Breast epithelium (tissue), 4 donors: ENCODE measurements around the gene CCNE1. TPM values are rescaled to one million over a fixed set of nuclear protein-coding genes. Genes with fewer than 3 reads are reported as not detected.
"Not testable (repeated sequence)": the region's sequence is repeated elsewhere in the genome, so short reads cannot be mapped to it uniquely, and the experiment has no call there.

Experiments
- DNase-seq, 2 donors: peaks; one replicate each; pipeline ENCODE4 v3.0.0-alpha.2; 2019; ENCODE audit warnings: low spot score in 2 of 2
- H3K27ac ChIP-seq, 2 donors: fragments of 200-600 bp; sonication (generic) in 1 of 2; one replicate each; pipeline ENCODE4 v1.5.1; 2016 to 2019; ENCODE audit warnings: mild to moderate bottlenecking in 1 of 2
- H3K27me3 ChIP-seq, 2 donors: fragments of 200-600 bp; sonication (generic) in 1 of 2; one replicate each; pipeline versions ENCODE4 v1.5.1 to v1.6.0; 2017 to 2019; ENCODE audit warnings: control low read depth in 1 of 2, mild to moderate bottlenecking in 1 of 2
- H3K36me3 ChIP-seq: fragments of 200-600 bp; one replicate; pipeline ENCODE4 v1.5.1; 2019
- H3K4me1 ChIP-seq, 2 donors: fragments of 200-600 bp; sonication (generic); one replicate each; pipeline ENCODE4 v1.5.1; 2016 to 2019; ENCODE audit warnings: control low read depth in 1 of 2
- H3K4me3 ChIP-seq, 3 donors: fragments of 200-600 bp; sonication (generic); 1 replicate in 2 of 3; 2 replicates in 1 of 3; pipeline ENCODE4 v1.5.1; 2016 to 2019; ENCODE audit warnings: mild to moderate bottlenecking in 3 of 3, moderate library complexity in 2 of 3
- H3K9me3 ChIP-seq, 2 donors: fragments of 200-600 bp; sonication (generic) in 1 of 2; one replicate each; pipeline ENCODE4 v1.5.1; 2016 to 2019; ENCODE audit warnings: control low read depth in 1 of 2
- POLR2A ChIP-seq: fragments of 450-650 bp; IDR thresholded peaks from one replicate; pipeline ENCODE4 v1.6.1; 2016; ENCODE audit warnings: antibody characterized with exemption, mild to moderate bottlenecking, moderate library complexity
- POLR2AphosphoS5 ChIP-seq, 3 donors: sonication (generic); formaldehyde crosslinking; IDR thresholded peaks; one replicate each; pipeline ENCODE4 v1.6.1; 2017; ENCODE audit warnings: antibody characterized with exemption in 3 of 3
- intact Hi-C: fragments of 100-400 bp; cut with DNase I; formaldehyde crosslinking; loops from one replicate; pipeline ENCODE4 v1.15.1; 2023; ENCODE audit warnings: low total_unique reads
- total RNA-seq, 3 donors: library from RNA; depleted of rRNA; stranded (reverse); fragments of >200 nt; gene quantifications; one replicate each; pipeline ENCODE4 v1.1.0, GENCODE V29; 2016
- TF ChIP-seq, protein P1 (sequence below), 3 donors: fragments of 450-650 bp; IDR thresholded peaks; one replicate each; pipeline ENCODE4 v1.5.1; 2016 to 2017; ENCODE audit warnings: antibody characterized with exemption in 3 of 3, mild to moderate bottlenecking in 3 of 3, moderate library complexity in 3 of 3

Gene CCNE1
- total RNA-seq, 3 donors from 2014 or later: 0.33 to 2.1 (median 1.5) TPM

DNA sequence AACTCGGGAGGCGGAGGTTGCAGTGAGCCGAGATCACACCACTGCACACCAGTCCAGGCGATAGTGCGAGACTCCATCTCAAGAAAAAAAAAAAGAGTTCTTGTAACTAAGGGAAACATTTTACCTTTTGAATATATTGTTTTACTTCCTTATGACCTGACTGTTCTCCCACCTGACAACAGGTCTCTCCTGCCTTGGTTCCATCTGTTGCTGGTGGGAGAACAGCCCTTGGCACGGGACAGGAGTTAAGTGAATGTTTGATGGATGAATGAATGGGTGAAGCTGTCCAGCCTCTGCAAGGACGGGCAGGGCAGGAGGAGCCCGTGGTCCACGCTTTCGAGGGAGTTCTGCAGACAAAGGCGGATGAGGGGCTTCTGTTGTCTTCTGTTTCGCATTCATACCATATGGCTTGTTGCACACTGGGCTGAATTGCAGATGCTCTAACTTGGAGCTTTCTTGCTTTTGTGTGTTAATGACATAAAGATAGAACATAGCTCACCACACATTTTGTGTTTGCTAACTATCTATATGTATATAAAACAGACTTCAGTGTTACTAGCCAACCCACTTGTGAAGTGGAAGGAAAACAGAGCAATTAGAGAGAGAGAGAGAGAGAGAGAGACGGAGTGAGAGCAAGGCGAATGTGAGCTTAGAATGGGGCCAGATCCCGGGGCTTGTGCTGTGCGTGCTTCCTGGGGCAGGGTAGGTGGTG lies 16.2 kb upstream of the CCNE1 start:
- no peak for DNase-seq
- Histone ChIP-seq H3K27me3 (no peaks in the 10 kb centered on the region), H3K4me3 (no peak overlapping the region), H3K9me3 (no peaks in the 10 kb centered on the region), H3K27ac (no peak overlapping the region), H3K36me3 (no peaks in the 10 kb centered on the region), H3K4me1 (no peaks in the 10 kb centered on the region)
- TF ChIP-seq POLR2AphosphoS5 (IDR thresholded peaks at IDR 0.05): no peak
- TF ChIP-seq, protein P1, sequence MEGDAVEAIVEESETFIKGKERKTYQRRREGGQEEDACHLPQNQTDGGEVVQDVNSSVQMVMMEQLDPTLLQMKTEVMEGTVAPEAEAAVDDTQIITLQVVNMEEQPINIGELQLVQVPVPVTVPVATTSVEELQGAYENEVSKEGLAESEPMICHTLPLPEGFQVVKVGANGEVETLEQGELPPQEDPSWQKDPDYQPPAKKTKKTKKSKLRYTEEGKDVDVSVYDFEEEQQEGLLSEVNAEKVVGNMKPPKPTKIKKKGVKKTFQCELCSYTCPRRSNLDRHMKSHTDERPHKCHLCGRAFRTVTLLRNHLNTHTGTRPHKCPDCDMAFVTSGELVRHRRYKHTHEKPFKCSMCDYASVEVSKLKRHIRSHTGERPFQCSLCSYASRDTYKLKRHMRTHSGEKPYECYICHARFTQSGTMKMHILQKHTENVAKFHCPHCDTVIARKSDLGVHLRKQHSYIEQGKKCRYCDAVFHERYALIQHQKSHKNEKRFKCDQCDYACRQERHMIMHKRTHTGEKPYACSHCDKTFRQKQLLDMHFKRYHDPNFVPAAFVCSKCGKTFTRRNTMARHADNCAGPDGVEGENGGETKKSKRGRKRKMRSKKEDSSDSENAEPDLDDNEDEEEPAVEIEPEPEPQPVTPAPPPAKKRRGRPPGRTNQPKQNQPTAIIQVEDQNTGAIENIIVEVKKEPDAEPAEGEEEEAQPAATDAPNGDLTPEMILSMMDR (IDR thresholded peaks at IDR 0.05): no peak
- intact Hi-C loops: no loop called here

DNA sequence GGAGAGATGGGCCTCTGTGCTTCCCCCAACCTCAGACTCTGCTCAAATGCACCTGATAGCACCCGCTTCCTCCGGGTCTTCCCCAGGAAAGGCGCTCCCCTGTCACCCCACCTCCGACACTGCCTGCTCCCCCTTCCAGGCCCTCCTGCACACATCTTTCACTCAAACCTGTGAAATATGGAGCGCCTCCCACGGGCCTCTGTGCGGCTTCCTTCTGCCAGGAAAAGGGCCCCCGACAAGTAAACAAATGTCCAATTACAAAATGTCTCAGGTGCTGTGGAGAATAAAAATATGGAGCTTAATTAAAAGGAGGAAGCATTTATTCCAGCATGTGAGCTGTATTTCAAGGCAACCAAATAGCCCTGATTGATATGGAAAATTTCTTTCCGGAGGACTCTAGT lies 15.6 kb upstream of the CCNE1 start:
- no peak overlapping the region for H3K27ac ChIP-seq
- intact Hi-C loops: no loop called here
- H3K9me3 ChIP-seq: no peaks in the 10 kb centered on the region
- no peak for DNase-seq
- H3K36me3 ChIP-seq: no peaks in the 10 kb centered on the region
- no peak overlapping the region for H3K4me3 ChIP-seq
- TF ChIP-seq POLR2A (no peak), POLR2AphosphoS5 (IDR thresholded peaks at IDR 0.05) (no peak)
- TF ChIP-seq, protein P1 (IDR thresholded peaks at IDR 0.05): no peak
- H3K4me1 ChIP-seq: no peaks in the 10 kb centered on the region
- H3K27me3 ChIP-seq: no peaks in the 10 kb centered on the region

DNA sequence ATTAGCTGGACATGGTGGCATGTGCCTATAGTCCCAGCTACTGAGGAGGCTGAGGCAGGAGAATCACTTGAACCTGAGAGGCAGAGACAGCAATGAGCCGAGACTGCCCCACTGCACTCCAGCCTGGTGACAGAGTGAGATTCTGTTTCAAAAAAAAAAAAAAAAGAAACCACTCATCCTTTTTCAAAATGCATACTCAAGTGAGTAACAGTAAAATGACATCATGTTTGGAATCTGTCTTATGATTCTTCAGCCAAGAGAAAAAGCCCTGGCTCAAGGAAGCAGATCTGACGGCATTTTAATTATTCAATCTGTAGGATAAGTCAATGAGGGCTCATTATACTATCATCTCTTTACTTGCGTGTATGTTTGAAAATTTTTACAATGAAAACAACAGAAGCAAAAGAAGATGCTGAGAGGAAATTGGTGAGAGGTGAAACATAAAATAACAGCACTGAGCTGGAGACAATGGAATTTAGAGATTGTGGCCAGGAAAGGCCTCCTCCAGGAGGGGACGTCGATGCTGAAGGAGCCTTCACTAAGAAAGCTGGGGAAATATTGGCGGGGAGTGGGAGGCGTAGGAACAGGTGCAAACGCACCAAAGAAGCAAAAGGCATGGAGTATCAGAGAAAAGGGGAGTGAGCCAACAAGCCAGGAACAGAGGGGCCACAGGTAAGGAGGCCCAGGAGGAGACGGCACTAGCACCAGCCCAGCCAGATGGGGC lies 12.9 kb upstream of the CCNE1 start:
- TF ChIP-seq, protein P1 (IDR thresholded peaks at IDR 0.05): no peak
- no peak for TF ChIP-seq POLR2AphosphoS5 (IDR thresholded peaks at IDR 0.05)
- no peak for TF ChIP-seq POLR2A
- no peaks in the 10 kb centered on the region for H3K9me3 ChIP-seq
- H3K27me3 ChIP-seq: no peaks in the 10 kb centered on the region
- DNase-seq: no peak
- no peaks in the 10 kb centered on the region for H3K4me1 ChIP-seq
- no peaks in the 10 kb centered on the region for H3K36me3 ChIP-seq
- H3K27ac ChIP-seq: no peak overlapping the region
- intact Hi-C loops: no loop called here
- H3K4me3 ChIP-seq: no peak overlapping the region

DNA sequence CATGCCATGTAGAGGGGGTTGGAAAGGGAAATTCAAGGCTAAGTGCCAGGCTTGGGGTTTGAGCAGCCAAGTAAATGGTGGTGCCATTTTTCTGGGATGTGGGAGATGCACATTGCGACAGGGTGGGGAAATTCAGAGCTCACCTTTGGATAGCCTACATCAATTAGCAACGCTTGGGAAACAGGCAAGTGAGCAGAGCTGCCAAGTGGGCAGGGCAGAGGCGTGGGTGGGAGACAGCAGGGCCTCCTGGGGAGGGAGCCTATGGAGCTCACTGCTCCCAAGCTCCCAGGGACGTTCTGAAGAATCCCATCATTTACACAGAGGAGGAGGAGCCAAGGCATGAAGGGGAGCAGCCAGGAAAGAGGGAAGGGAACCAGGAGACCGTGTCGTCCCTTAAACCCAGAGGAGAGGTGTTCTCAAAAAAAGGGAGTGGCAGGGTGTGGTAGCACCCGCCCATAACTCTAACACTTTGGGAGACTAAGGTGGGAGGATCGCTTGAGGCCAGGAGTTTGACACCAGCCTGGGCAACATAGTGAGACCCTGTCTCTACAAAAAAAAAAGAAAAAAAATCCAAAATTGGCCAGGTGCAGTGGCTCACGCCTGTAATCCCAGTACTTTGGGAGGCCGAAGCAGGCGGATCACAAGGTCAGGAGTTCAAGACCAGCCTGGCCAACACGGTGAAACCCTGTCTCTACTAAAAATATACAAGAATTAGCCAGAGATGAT lies 11.5 kb upstream of the CCNE1 start:
- DNase-seq: no peak
- Histone ChIP-seq H3K4me1 (no peaks in the 10 kb centered on the region), H3K27me3 (no peaks in the 10 kb centered on the region), H3K36me3 (no peaks in the 10 kb centered on the region), H3K9me3 (no peaks in the 10 kb centered on the region), H3K27ac (no peak overlapping the region), H3K4me3 (no peak overlapping the region)
- intact Hi-C loops: no loop called here
- TF ChIP-seq, protein P1 (IDR thresholded peaks at IDR 0.05): no peak
- TF ChIP-seq POLR2AphosphoS5 (IDR thresholded peaks at IDR 0.05) (no peak), POLR2A (no peak)

DNA sequence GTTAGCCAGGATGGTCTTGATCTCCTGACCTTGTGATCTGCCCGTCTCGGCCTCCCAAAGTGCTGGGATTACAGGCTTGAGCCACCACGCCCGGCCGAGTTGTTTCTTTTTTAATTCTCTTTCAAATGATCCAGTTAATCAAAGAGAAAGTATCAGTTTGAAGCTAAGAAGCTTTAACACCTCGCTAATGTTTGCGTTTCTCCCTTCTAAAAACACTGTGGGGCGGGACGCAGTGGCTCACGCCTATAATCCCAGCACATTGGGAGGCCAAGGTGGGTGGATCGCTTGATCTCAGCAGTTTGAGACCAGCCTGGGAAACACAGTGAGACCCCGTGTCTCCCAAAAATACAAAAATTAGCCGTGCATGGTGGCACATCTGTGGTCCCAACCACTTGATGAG lies 7.8 kb upstream of the CCNE1 start:
- H3K27ac ChIP-seq, H3K36me3 ChIP-seq, H3K4me1 ChIP-seq, intact Hi-C loops, H3K4me3 ChIP-seq, H3K27me3 ChIP-seq, DNase-seq, H3K9me3 ChIP-seq: not testable (repeated sequence)
